ENCODE data around the gene KCTD17.

GRCh38 chr22:37092997-37093396, 41.5 kb downstream of the KCTD17 start:
- no peak for TF ChIP-seq CTCF (conservative IDR thresholded peaks at IDR 0.05; ENCODE audit: low read depth, low read length)
- TF ChIP-seq EZH2 (IDR thresholded peaks at IDR 0.05; ENCODE audit: borderline replicate concordance, low read depth, low read length, poor library complexity, severe bottlenecking), result no peak

All from A673 (cell line).